ENCODE measurements around the gene ATP10B.

ATP10B gene

GRCh38 chr5:160573318-160573717 lies 278.7 kb downstream of the ATP10B start:
- Histone ChIP-seq H3K79me2 (no peaks in the 10 kb centered on the region), H3K27ac (no peak overlapping the region), H3K4me1 (no peaks in the 10 kb centered on the region), H3K36me3 (ENCODE audit: control insufficient read depth, insufficient read depth, low read length) (no peaks in the 10 kb centered on the region), H3K9me3 (ENCODE audit: control insufficient read depth, low read length) (no peaks in the 10 kb centered on the region), H2AFZ (no peak overlapping the region), H3K4me2 (ENCODE audit: low read length) (no peak overlapping the region), H3K4me3 (ENCODE audit: low read depth, low read length) (no peak overlapping the region), H3K9ac (no peak overlapping the region), H3K27me3 (ENCODE audit: control insufficient read depth, insufficient read depth, low read length) (no peaks in the 10 kb centered on the region)
- no peak for TF ChIP-seq CTCF (IDR thresholded peaks at IDR 0.05)

- H3K27ac ChIP-seq = no peak overlapping the region
- H2AFZ ChIP-seq = no peak overlapping the region
- no peaks in the 10 kb centered on the region for H3K4me1 ChIP-seq
- no peaks in the 10 kb centered on the region for H3K36me3 ChIP-seq (ENCODE audit: control insufficient read depth, insufficient read depth, low read length)
- no peak overlapping the region for H3K9ac ChIP-seq
- no peaks in the 10 kb centered on the region for H3K9me3 ChIP-seq (ENCODE audit: control insufficient read depth, low read length)
- TF ChIP-seq CTCF (IDR thresholded peaks at IDR 0.05) = no peak
- H3K79me2 ChIP-seq = no peaks in the 10 kb centered on the region
- H3K4me2 ChIP-seq (ENCODE audit: low read length) = no peak overlapping the region
- H3K27me3 ChIP-seq (ENCODE audit: control insufficient read depth, insufficient read depth, low read length) = no peaks in the 10 kb centered on the region
- no peak overlapping the region for H3K4me3 ChIP-seq (ENCODE audit: low read depth, low read length)
These were observed 284.8 kb downstream of the ATP10B start for GRCh38 chr5:160567031-160567705.

GRCh38 chr5:160565376-160565775 lies 286.6 kb downstream of the ATP10B start:
- no peaks in the 10 kb centered on the region for H3K36me3 ChIP-seq (ENCODE audit: control insufficient read depth, insufficient read depth, low read length)
- H3K27me3 ChIP-seq (ENCODE audit: control insufficient read depth, insufficient read depth, low read length) = no peaks in the 10 kb centered on the region

GRCh38 chr5:160556846-160557245 lies 295.2 kb downstream of the ATP10B start:
- no peak overlapping the region for H3K4me2 ChIP-seq (ENCODE audit: low read length)
- no peak overlapping the region for H2AFZ ChIP-seq
- H3K4me3 ChIP-seq (ENCODE audit: low read depth, low read length) = no peak overlapping the region
- H3K79me2 ChIP-seq = no peaks in the 10 kb centered on the region
- no peak overlapping the region for H3K27ac ChIP-seq
- H3K4me1 ChIP-seq = no peaks in the 10 kb centered on the region
- TF ChIP-seq CTCF (IDR thresholded peaks at IDR 0.05) = no peak
- H3K9ac ChIP-seq = no peak overlapping the region
- H3K9me3 ChIP-seq (ENCODE audit: control insufficient read depth, low read length) = no peaks in the 10 kb centered on the region
- no peaks in the 10 kb centered on the region for H3K36me3 ChIP-seq (ENCODE audit: control insufficient read depth, insufficient read depth, low read length)
- H3K27me3 ChIP-seq (ENCODE audit: control insufficient read depth, insufficient read depth, low read length) = no peaks in the 10 kb centered on the region

More at GRCh38 chr5:160565376-160565775, 286.6 kb downstream of the ATP10B start:
- no peak for TF ChIP-seq CTCF (IDR thresholded peaks at IDR 0.05)
- H3K9me3 ChIP-seq (ENCODE audit: control insufficient read depth, low read length) = no peaks in the 10 kb centered on the region
- no peak overlapping the region for H2AFZ ChIP-seq
- H3K4me2 ChIP-seq (ENCODE audit: low read length) = no peak overlapping the region
- no peaks in the 10 kb centered on the region for H3K79me2 ChIP-seq
- H3K9ac ChIP-seq = no peak overlapping the region
- H3K4me1 ChIP-seq = no peaks in the 10 kb centered on the region
- H3K4me3 ChIP-seq (ENCODE audit: low read depth, low read length) = no peak overlapping the region
- no peak overlapping the region for H3K27ac ChIP-seq
